ENCODE data around the gene ZNF219. TPM values are rescaled to one million over a fixed set of nuclear protein-coding genes. Genes with fewer than 3 reads are reported as not detected.
A peak's percentile ranks its signal among the peaks of the same experiment; 100 is the strongest.

Gene ZNF219
- polyA plus RNA-seq, 1 experiment, result 12.2 TPM

- CTCF ChIA-PET, result interaction anchor here (0.7 to 7.8 kb wide), 8 partner anchors 8 to 124 kb away, joined by 3 to 202 read pairs (median 61); partner anchors contain the start of genes ARHGEF40 and TMEM253
- Histone ChIP-seq H3K27me3 (ENCODE audit: control insufficient read depth, insufficient read depth, low read length) (no peaks in the 10 kb centered on the region), H3K4me3 (ENCODE audit: low read depth, low read length) (no peak overlapping the region), H3K36me3 (ENCODE audit: control insufficient read depth, insufficient read depth, low read length) (peaks cover 4% of the 10 kb centered on the region; the same call in 1 of the 2 replicates)
- POLR2A ChIA-PET, result no interaction called here
- no peak for TF ChIP-seq CTCF (IDR thresholded peaks at IDR 0.05; ENCODE audit: insufficient read depth, low read depth, low read length)
- DNase-seq (ENCODE audit: low read depth), result no peak
Observed at GRCh38 chr14:21095430-21096205, 2.8 kb downstream of the ZNF219 start.

GRCh38 chr14:21093769-21094681 lies 4.4 kb downstream of the ZNF219 start:
- ChIA-PET CTCF (interaction anchor here (1.0 to 7.8 kb wide), 14 partner anchors 10 to 706 kb away, joined by 3 to 202 read pairs (median 22); partner anchors contain the start of genes ARHGEF40, RNASE13, SLC39A2 and TMEM253), POLR2A (no interaction called here)
- Histone ChIP-seq H3K27me3 (ENCODE audit: control insufficient read depth, insufficient read depth, low read length) (no peaks in the 10 kb centered on the region), H3K4me3 (ENCODE audit: low read depth, low read length) (no peak overlapping the region), H3K36me3 (ENCODE audit: control insufficient read depth, insufficient read depth, low read length) (peaks cover 4% of the 10 kb centered on the region)
- peak; percentile 42 for TF ChIP-seq CTCF (IDR thresholded peaks at IDR 0.05; ENCODE audit: insufficient read depth, low read depth, low read length)
- no peak for DNase-seq (ENCODE audit: low read depth)

GRCh38 chr14:21093018-21093417 lies 5.4 kb downstream of the ZNF219 start:
- CTCF ChIA-PET, result interaction anchor here (0.8 to 7.8 kb wide), 27 partner anchors 9 to 730 kb away, joined by 3 to 202 read pairs (median 8); partner anchors contain the start of genes ARHGEF40, RNASE13, RNASE8 and SLC39A2
- H3K27me3 ChIP-seq (ENCODE audit: control insufficient read depth, insufficient read depth, low read length), result no peaks in the 10 kb centered on the region
- POLR2A ChIA-PET, result interaction anchor here (0.5 kb wide), 1 partner anchor 21 kb away, joined by 8 read pairs; no protein-coding TSS in a partner anchor
- TF ChIP-seq CTCF (IDR thresholded peaks at IDR 0.05; ENCODE audit: insufficient read depth, low read depth, low read length), result no peak
- H3K4me3 ChIP-seq (ENCODE audit: low read depth, low read length), result no peak overlapping the region
- DNase-seq (ENCODE audit: low read depth), result no peak
- peaks cover 7% of the 10 kb centered on the region for H3K36me3 ChIP-seq (ENCODE audit: control insufficient read depth, insufficient read depth, low read length)

GRCh38 chr14:21092273-21093011 lies 6.0 kb downstream of the ZNF219 start:
- TF ChIP-seq CTCF (IDR thresholded peaks at IDR 0.05; ENCODE audit: insufficient read depth, low read depth, low read length), result peak; percentile 100
- POLR2A ChIA-PET, result interaction anchor here (1.0 kb wide), 1 partner anchor 24 kb away, joined by 3 read pairs; no protein-coding TSS in a partner anchor

More at GRCh38 chr14:21092273-21093011, 6.0 kb downstream of the ZNF219 start:
- CTCF ChIA-PET, result interaction anchor here (0.6 to 7.8 kb wide), 31 partner anchors 8 to 730 kb away, joined by 3 to 202 read pairs (median 5); partner anchors contain the start of genes ARHGEF40, RNASE13, RNASE8 and SLC39A2
- DNase-seq (ENCODE audit: low read depth), result no peak
- no peak overlapping the region for H3K4me3 ChIP-seq (ENCODE audit: low read depth, low read length)
- H3K36me3 ChIP-seq (ENCODE audit: control insufficient read depth, insufficient read depth, low read length), result peaks cover 7% of the 10 kb centered on the region
- H3K27me3 ChIP-seq (ENCODE audit: control insufficient read depth, insufficient read depth, low read length), result no peaks in the 10 kb centered on the region

Measured in BJ (cell line).